Suppressor macrophage treated with lipopolysaccharide for 4 hours (primary cell): Measurements from ENCODE around the gene SPSB1.

Experiments
- DNase-seq: peaks from one replicate; pipeline ENCODE4 v3.0.0-alpha.2; 2020

Gene SPSB1

GRCh38 chr1:9346566-9346965, 53.9 kb downstream of the SPSB1 start:
- DNase-seq = no peak

- no peak for DNase-seq
Observed at GRCh38 chr1:9347095-9347850, 54.6 kb downstream of the SPSB1 start.

GRCh38 chr1:9349331-9349851, 56.7 kb downstream of the SPSB1 start:
- no peak for DNase-seq

GRCh38 chr1:9350013-9350908, 57.6 kb downstream of the SPSB1 start:
- no peak for DNase-seq

- DNase-seq = no peak
Observed at GRCh38 chr1:9350960-9351359, 58.3 kb downstream of the SPSB1 start.

GRCh38 chr1:9351654-9352271, 59.1 kb downstream of the SPSB1 start:
- no peak for DNase-seq

- DNase-seq = no peak
Observed at GRCh38 chr1:9352377-9353134, 59.9 kb downstream of the SPSB1 start.

GRCh38 chr1:9355503-9355902, 62.8 kb downstream of the SPSB1 start:
- no peak for DNase-seq

GRCh38 chr1:9356021-9356420, 63.3 kb downstream of the SPSB1 start:
- no peak for DNase-seq

GRCh38 chr1:9356829-9357466, 64.3 kb downstream of the SPSB1 start:
- DNase-seq = no peak

- DNase-seq = no peak
Observed at GRCh38 chr1:9357958-9358357, 65.3 kb downstream of the SPSB1 start.

GRCh38 chr1:9360371-9361064, 67.8 kb downstream of the SPSB1 start:
- no peak for DNase-seq

GRCh38 chr1:9361630-9362260, 69.1 kb downstream of the SPSB1 start:
- no peak for DNase-seq

- DNase-seq = peak; percentile 29
Observed at GRCh38 chr1:9362488-9362887, 69.8 kb downstream of the SPSB1 start.

GRCh38 chr1:9363061-9363471, 70.4 kb downstream of the SPSB1 start:
- no peak for DNase-seq

- no peak for DNase-seq
Observed at GRCh38 chr1:9366298-9366697, 73.6 kb downstream of the SPSB1 start.

GRCh38 chr1:9366943-9367780, 74.5 kb downstream of the SPSB1 start:
- DNase-seq = no peak

- no peak for DNase-seq
Observed at GRCh38 chr1:9367806-9368205, 75.1 kb downstream of the SPSB1 start.

GRCh38 chr1:9368356-9368755, 75.7 kb downstream of the SPSB1 start:
- DNase-seq = no peak
